Mesothelial cell of epicardium (in vitro differentiated cells): ENCODE results near the gene IQCH. TPM values are rescaled to one million over a fixed set of nuclear protein-coding genes. Genes with fewer than 3 reads are reported as not detected.
"Not testable (repeated sequence)": the region's sequence is repeated elsewhere in the genome, so short reads cannot be mapped to it uniquely, and the experiment has no call there.

Experiments
- DNase-seq, 2 experiments: peaks; one replicate each; pipeline ENCODE4 v3.0.0; 2021; ENCODE audit warnings: low spot score in 2 of 2; ENCODE audit not compliant: unreplicated experiment in 2 of 2
- H3K27ac Mint-ChIP-seq: 2 replicates; pipeline ENCODE4 v1.8.0; 2021; ENCODE audit warnings: mixed read lengths
- H3K27me3 Mint-ChIP-seq: 2 replicates; pipeline ENCODE4 v1.8.0; 2021; ENCODE audit warnings: low read depth, mixed read lengths
- H3K36me3 Mint-ChIP-seq: 2 replicates; pipeline ENCODE4 v1.8.0; 2021; ENCODE audit warnings: mixed read lengths
- H3K4me1 Mint-ChIP-seq: 2 replicates; pipeline ENCODE4 v1.8.0; 2021; ENCODE audit warnings: mixed read lengths
- H3K4me3 Mint-ChIP-seq: 2 replicates; pipeline ENCODE4 v1.8.0; 2021; ENCODE audit warnings: mild to moderate bottlenecking, moderate library complexity, mixed read lengths
- H3K9me3 Mint-ChIP-seq: 2 replicates; pipeline ENCODE4 v1.8.0; 2021; ENCODE audit warnings: mixed read lengths
- total RNA-seq: library from RNA; stranded (reverse); gene quantifications from 3 replicates; pipeline ENCODE4 v1.2.1, GENCODE V29; 2021
- TF ChIP-seq, protein P1 (sequence below): fragments of 200-600 bp; sonication (generic); IDR thresholded peaks from one replicate; pipeline ENCODE4 v1.5.0; 2021; ENCODE audit warnings: antibody characterized with exemption; ENCODE audit not compliant: unreplicated experiment

Gene IQCH
- total RNA-seq, 1 donor from 2014 or later: 0.98 TPM

DNA sequence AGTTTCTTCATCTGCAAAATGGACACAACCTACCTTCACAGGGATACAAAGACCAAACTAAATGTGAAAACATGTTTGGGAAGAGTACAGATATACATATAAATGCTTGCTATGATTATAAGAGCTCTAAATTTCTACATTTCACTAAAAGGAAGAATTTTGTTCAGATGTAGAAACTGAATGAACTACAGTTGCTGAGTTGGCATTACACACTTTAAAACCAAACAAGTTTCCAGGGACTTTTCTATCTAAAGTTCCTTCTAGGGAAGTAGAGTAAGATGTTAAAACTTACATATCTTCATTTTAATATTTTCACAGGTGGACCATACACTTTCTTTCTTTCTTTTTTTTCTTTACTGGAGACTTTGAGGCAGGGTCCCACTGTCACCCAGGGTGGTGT, 4.8 kb upstream of the IQCH start:
- Mint-ChIP-seq H3K27ac (no peak overlapping the region), H3K4me1 (peaks cover 12% of the 10 kb centered on the region), H3K9me3 (peaks cover 13% of the 10 kb centered on the region), H3K36me3 (peaks cover 19% of the 10 kb centered on the region), H3K27me3 (no peaks in the 10 kb centered on the region), H3K4me3 (no peak overlapping the region)
- DNase-seq: no peak
- TF ChIP-seq, protein P1, sequence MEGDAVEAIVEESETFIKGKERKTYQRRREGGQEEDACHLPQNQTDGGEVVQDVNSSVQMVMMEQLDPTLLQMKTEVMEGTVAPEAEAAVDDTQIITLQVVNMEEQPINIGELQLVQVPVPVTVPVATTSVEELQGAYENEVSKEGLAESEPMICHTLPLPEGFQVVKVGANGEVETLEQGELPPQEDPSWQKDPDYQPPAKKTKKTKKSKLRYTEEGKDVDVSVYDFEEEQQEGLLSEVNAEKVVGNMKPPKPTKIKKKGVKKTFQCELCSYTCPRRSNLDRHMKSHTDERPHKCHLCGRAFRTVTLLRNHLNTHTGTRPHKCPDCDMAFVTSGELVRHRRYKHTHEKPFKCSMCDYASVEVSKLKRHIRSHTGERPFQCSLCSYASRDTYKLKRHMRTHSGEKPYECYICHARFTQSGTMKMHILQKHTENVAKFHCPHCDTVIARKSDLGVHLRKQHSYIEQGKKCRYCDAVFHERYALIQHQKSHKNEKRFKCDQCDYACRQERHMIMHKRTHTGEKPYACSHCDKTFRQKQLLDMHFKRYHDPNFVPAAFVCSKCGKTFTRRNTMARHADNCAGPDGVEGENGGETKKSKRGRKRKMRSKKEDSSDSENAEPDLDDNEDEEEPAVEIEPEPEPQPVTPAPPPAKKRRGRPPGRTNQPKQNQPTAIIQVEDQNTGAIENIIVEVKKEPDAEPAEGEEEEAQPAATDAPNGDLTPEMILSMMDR: no peak

DNA sequence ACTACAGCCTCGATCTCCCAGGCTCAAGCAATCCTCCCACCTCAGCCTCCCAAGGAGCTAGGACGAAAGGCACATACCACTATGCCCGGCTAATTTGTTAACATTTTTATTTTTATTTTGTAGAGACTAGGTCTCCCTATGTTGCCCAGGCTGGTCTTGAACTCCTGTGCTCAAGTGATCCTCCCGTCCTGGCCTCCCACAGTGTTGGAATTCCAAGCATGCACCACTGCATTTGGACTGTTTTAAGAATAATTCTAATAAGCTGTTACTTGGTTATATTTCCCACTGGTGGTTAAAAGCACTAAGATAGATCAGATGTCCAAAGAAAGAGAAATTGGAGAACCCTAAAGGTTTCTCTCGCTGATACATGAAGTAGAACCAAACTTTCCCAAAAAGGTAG, 3.3 kb upstream of the IQCH start:
- Mint-ChIP-seq H3K27ac (no peak overlapping the region), H3K27me3 (peaks cover 3% of the 10 kb centered on the region)

DNA sequence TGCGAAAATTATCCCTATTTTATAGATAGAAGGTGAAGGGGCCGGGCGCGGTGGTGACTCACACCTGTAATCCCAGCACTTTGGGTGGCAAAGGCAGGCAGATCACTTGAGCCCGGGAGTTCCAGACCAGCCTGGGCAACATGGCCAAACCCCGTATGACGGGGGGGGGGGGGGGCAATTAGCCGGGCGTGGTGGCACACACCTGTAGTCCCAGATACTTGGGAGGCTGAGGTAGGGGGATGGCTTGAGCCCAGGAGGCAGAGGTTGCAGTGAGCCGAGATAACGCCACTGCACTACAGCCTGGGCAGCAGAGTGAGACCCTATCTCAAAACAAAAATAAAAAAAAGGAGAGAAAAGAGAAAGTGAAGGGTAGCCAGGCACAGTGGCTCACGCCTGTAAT, 1.5 kb upstream of the IQCH start:
- TF ChIP-seq, protein P1: no peak
- Mint-ChIP-seq H3K4me3 (peak overlapping the region; percentile 98), H3K27me3 (peaks cover 3% of the 10 kb centered on the region), H3K9me3 (no peaks in the 10 kb centered on the region), H3K4me1 (peaks cover 12% of the 10 kb centered on the region), H3K27ac (peak overlapping the region; percentile 99), H3K36me3 (no peaks in the 10 kb centered on the region)
- DNase-seq: no peak

More for the DNA sequence above, 3.3 kb upstream of the IQCH start:
- TF ChIP-seq, protein P1: no peak
- H3K4me3 Mint-ChIP-seq: no peak overlapping the region
- DNase-seq: no peak
- peaks cover 12% of the 10 kb centered on the region for H3K4me1 Mint-ChIP-seq
- peaks cover 3% of the 10 kb centered on the region for H3K9me3 Mint-ChIP-seq
- peaks cover 8% of the 10 kb centered on the region for H3K36me3 Mint-ChIP-seq

DNA sequence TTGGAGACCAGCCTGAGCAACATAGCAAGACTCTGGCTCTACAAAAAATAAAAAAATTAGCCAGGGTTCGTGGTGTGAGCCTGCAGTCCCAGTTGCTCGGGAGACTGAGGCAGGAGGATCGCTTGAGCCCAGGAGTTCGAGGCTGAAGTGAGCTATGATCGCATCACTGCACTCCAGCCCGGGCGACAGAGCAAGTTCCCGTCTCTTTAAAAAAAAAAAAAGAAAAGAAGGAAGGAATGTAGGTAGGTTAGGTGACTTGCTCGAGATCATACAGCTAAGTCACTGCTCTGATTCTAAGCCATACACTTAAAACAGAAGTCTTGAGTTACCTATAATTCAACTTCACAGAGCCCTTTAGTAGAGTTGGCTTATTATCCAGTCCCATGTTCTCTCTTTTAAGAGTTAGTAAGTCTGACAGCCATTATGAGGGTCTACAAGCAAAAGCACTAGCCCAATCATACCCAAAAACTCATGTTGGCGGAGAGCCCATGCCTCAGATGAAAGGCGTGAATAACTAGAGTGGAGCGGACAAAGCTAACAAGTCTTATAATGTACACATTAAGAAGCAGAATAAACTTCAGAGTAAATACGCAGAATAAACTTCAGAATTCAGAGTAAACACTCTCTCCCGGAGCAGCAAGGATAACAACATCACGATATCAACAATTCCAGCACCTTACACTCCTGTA, 893 bp upstream of the IQCH start:
- Mint-ChIP-seq H3K27ac (peak overlapping the region; percentile 99), H3K27me3 (peaks cover 3% of the 10 kb centered on the region), H3K9me3 (no peaks in the 10 kb centered on the region), H3K36me3 (no peaks in the 10 kb centered on the region), H3K4me3 (peak overlapping the region; percentile 98), H3K4me1 (peaks cover 12% of the 10 kb centered on the region)
- no peak for DNase-seq
- TF ChIP-seq, protein P1: no peak

DNA sequence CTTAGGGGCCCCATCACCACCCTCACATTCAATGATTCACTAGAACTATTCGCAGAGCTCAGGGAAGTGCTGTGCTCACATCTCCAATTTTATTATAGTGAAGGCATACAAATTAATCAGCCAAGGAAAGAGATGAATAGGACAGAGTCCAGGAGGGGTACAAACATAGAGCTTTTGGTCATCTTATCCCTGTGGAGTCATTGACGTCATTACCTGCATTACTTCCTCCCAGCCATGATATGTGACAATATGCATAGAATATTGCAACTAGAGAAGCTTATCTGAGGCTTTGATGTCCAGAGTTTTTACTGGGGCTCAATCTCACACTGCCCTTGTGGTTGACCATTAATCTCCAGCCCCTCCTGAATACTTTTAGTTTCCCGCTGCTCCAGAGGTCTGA, 1.5 kb downstream of the IQCH start:
- H3K27me3 Mint-ChIP-seq: peaks cover 3% of the 10 kb centered on the region
- H3K27ac Mint-ChIP-seq: no peak overlapping the region
- no peaks in the 10 kb centered on the region for H3K9me3 Mint-ChIP-seq
- DNase-seq: no peak
- H3K4me1 Mint-ChIP-seq: peaks cover 12% of the 10 kb centered on the region
- TF ChIP-seq, protein P1: no peak
- H3K36me3 Mint-ChIP-seq: no peaks in the 10 kb centered on the region
- peak overlapping the region; percentile 52 for H3K4me3 Mint-ChIP-seq

DNA sequence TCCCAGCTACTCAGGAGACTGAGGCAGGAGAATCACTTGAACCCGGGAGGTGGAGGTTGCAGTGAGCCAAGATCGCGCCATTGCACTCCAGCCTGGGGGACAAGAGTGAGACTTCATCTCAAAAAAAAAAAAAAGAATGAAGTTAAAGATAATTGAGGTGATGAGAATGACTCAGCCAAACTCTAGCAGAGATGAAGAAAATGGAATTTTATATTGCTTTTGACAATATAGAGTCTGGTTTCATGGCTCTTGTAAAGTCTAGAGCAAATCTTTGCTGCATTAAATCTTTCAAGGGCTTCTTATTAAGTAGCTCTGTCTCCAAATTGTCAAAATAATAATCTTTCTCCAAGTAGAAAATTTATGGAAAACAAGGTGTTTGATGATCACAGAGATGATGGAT, 3.8 kb downstream of the IQCH start:
- H3K27ac Mint-ChIP-seq, H3K9me3 Mint-ChIP-seq, H3K4me1 Mint-ChIP-seq, H3K4me3 Mint-ChIP-seq, H3K36me3 Mint-ChIP-seq, DNase-seq, H3K27me3 Mint-ChIP-seq: not testable (repeated sequence)
